CMK (cell line): ENCODE measurements around the gene PCDHGC3.

Experiments used
- DNase-seq: peaks from one replicate; pipeline ENCODE4 v3.0.0-alpha.2; 2010; ENCODE audit warnings: low read depth

Gene PCDHGC3

DNA sequence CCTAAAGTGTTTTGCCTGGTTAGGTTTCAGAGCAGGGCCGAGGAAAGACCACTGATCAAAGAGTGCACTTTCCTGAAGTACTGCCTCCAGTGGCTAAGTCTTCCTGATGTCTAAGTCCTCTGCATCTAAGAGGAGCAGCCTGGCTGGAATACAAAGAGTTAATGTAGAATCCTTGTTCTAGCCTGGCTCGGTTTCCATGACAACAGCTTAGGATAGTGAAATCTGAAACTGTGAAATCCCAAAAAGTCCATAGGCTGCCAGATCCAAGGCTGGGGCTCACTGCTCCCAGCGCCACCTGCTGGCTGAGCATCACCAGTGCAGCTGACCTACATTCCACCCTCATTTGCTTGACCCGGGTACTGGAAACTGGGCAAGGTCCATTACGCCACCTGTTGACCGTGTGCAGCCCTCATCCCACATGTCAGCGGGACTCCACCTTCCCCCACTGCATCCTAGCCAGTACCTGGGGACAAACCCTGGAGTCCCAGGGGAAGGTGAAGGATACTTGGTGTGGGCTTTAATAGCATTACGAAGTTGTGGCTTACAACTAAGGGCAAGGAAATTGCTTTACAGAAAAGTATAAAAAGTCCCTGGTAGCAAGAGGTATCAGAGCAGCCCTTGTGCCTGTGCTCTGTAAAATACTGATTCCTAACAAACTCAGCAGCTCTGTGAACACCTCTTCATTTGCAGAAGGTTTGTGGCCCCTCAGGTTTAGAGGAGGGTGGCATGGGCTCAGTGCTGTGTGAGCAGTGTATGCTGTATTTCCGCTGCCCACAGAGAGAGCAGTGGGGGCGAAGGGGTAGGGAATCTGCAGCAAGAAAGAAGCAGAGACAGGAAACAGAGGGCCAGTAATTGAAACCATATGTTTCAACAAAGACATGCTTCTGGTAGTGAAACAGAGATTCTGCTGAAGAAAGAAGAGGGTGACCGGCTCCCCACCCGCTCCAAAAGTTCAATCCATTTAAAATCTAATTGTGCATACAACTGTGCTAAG, 49.1 kb downstream of the PCDHGC3 start:
- DNase-seq = no peak

DNA sequence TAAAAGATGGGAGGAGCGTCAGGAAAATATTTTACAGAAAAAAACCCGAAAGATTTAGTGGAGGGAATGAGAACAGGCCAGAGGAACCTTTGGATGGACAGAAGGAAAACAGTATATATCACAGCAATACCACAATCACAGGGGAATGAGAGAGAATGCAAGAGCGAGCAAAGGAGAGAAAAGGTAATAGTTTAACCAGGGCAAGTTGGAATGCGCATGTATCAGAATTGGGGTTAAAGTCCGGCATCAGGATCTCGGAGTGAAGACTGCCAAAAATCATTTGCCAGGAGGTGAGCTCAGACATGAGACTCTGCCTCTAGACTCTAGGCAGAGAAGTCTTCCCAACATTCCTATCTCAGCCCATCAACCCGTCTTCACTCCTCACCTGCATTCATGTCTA, 49.9 kb downstream of the PCDHGC3 start:
- DNase-seq = no peak

DNA sequence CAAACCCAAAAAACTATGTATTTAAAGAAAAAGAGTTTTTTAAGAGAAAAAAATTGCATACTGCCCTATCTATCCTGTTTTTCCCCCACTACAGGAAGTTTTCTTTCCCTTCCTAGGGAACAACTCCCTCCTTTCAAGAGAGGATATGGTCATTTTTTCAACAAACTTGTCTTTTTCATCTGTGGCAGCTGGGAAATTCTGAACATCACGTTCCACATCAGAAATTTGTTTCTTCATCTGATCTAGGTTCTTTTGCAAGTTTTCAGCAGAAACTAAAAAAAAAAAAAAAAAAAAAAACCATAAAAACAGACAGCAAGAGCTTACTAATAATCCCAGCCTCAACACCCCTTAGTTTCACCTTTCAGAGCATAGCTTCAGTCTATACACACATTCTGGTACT, 51.7 kb downstream of the PCDHGC3 start:
- no peak for DNase-seq
